K562 (cell line): Measurements from ENCODE around the gene NEIL1. TPM values are rescaled to one million over a fixed set of nuclear protein-coding genes. Genes with fewer than 3 reads are reported as not detected.

ENCODE experiments used
- ATAC-seq: fragments of 200-7000 bp; cut with Tn5 transposase; 3 replicates; pipeline ENCODE4 v1.9.1; 2020; ENCODE audit warnings: moderate library complexity
- BruUV-seq: library from RNA; stranded (reverse); fragments of 400-500 nt; replicated peaks from 2 replicates; lab custom pipeline; 2021; lab: Mats Ljungman, UMichigan
- CTCF ChIA-PET: fragments of 300-600 bp; formaldehyde crosslinking; extraction: SDS; loops from one replicate; lab custom pipeline; 2021; ENCODE audit warnings: low intra/inter-chr PET ratio; lab: Yijun Ruan, JAX
- POLR2A ChIA-PET: fragments of 300-600, 350-650 bp; sonication (Branson Sonifier 250); formaldehyde crosslinking; extraction: SDS; loops from one replicate; lab custom pipeline; 2021; ENCODE audit warnings: antibody characterized with exemption, inconsistent platforms; lab: Yijun Ruan, JAX
- DNase-seq, 4 experiments: peaks; one replicate each; pipeline versions ENCODE4 v3.0.0 to v3.0.0-alpha.2; 2011 to 2018; ENCODE audit warnings: low spot score in 3 of 4, mixed read lengths in 3 of 4; ENCODE audit errors: extremely low read depth in 1 of 4
- FAIRE-seq: peaks from 2 replicates; lab custom pipeline; 2011; peaks lifted over from hg19 to GRCh38; lab: Jason Lieb, UNC
- H2AFZ ChIP-seq: 2 replicates; pipeline ENCODE4 v1.6.0; 2011; ENCODE audit warnings: low read depth, low read length, control low read depth, inconsistent platforms
- H3K27ac ChIP-seq: fragments of 200-600 bp; 3 replicates; pipeline ENCODE4 v1.8.0; 2011; ENCODE audit warnings: low read depth, mild to moderate bottlenecking, control low read depth, inconsistent platforms, low read length, moderate library complexity, mixed read lengths; ENCODE audit errors: extremely low read depth
- H3K27me3 ChIP-seq, 2 experiments: fragments of 300-600 bp in 1 of 2; 2 replicates in 1 of 2; 3 replicates in 1 of 2; pipeline versions ENCODE4 v1.6.0 to v1.8.0; 2011; ENCODE audit warnings: inconsistent platforms in 2 of 2, low read length in 2 of 2, mild to moderate bottlenecking in 1 of 2, mixed read lengths in 1 of 2, moderate library complexity in 1 of 2; ENCODE audit not compliant: control insufficient read depth in 2 of 2, insufficient read depth in 2 of 2
- H3K36me3 ChIP-seq: fragments of 300-600 bp; 3 replicates; pipeline ENCODE4 v1.8.0; 2011; ENCODE audit warnings: mild to moderate bottlenecking, low read length, inconsistent platforms; ENCODE audit not compliant: control insufficient read depth, insufficient read depth
- H3K4me1 ChIP-seq, 2 experiments: fragments of 200-600 bp in 1 of 2; replicated peaks in 1 of 2; 2 replicates in 1 of 2; 3 replicates in 1 of 2; pipeline versions ENCODE4 v1.5.1 to v1.8.0; 2011; ENCODE audit warnings: inconsistent platforms in 2 of 2, low read length in 2 of 2, mild to moderate bottlenecking in 1 of 2, mixed read lengths in 1 of 2, moderate library complexity in 1 of 2; ENCODE audit not compliant: control insufficient read depth in 2 of 2, insufficient read depth in 2 of 2
- H3K4me2 ChIP-seq: 2 replicates; pipeline ENCODE4 v1.6.1; 2011; ENCODE audit warnings: low read length, control low read depth, inconsistent platforms, mixed read lengths; ENCODE audit not compliant: insufficient read depth
- H3K4me3 ChIP-seq: fragments of 200-600 bp; sonication (generic), shearing (Covaris generic); 2 replicates; pipeline ENCODE4 v1.5.1; 2016; ENCODE audit warnings: control low read depth, inconsistent platforms
- H3K79me2 ChIP-seq: fragments of 200-600 bp; 3 replicates; pipeline ENCODE4 v1.8.0; 2011; ENCODE audit warnings: low read length, inconsistent platforms; ENCODE audit not compliant: control insufficient read depth, insufficient read depth
- H3K9ac ChIP-seq, 2 experiments: 2 replicates each; pipeline versions ENCODE4 v1.6.0 to v1.6.1; 2011; ENCODE audit warnings: low read depth in 2 of 2, low read length in 2 of 2, control low read depth in 1 of 2, inconsistent platforms in 1 of 2, mild to moderate bottlenecking in 1 of 2, mixed read lengths in 1 of 2; ENCODE audit not compliant: insufficient read depth in 1 of 2
- H3K9me1 ChIP-seq: one replicate; pipeline ENCODE4 v1.6.0; 2011; ENCODE audit warnings: inconsistent platforms, mild to moderate bottlenecking, low read length, moderate library complexity; ENCODE audit not compliant: control insufficient read depth, insufficient read depth
- H3K9me3 ChIP-seq: replicated peaks from 2 replicates; pipeline ENCODE4 v1.5.1; 2011; ENCODE audit warnings: low read depth, low read length, inconsistent platforms; ENCODE audit not compliant: control insufficient read depth, insufficient read depth
- H4K20me1 ChIP-seq: replicated peaks from 2 replicates; pipeline ENCODE4 v1.6.1; 2011; ENCODE audit warnings: low read length, inconsistent platforms, mixed read lengths; ENCODE audit not compliant: control insufficient read depth, insufficient read depth
- CREB3 ChIP-seq: fragments of 450-650 bp; conservative IDR thresholded peaks from 2 replicates; pipeline ENCODE4 v1.6.1; 2016; ENCODE audit warnings: missing genetic modification characterization, low read depth, mild to moderate bottlenecking, missing compliant biosample characterization, moderate library complexity
- CTCFL ChIP-seq: IDR thresholded peaks from 2 replicates; pipeline ENCODE4 v1.6.1; 2011; ENCODE audit warnings: borderline replicate concordance, low read depth, mild to moderate bottlenecking, moderate library complexity, low read length; ENCODE audit not compliant: insufficient read depth, poor library complexity, severe bottlenecking
- DEAF1 ChIP-seq: fragments of 450-650 bp; formaldehyde crosslinking; IDR thresholded peaks from 2 replicates; pipeline ENCODE4 v1.4.0; 2020; ENCODE audit warnings: mild to moderate bottlenecking, moderate library complexity
- ELF4 ChIP-seq: fragments of 450-650 bp; formaldehyde crosslinking; IDR thresholded peaks from 2 replicates; pipeline ENCODE4 v1.4.0; 2022; ENCODE audit warnings: missing genetic modification characterization
- ETV6 ChIP-seq, 3 experiments: fragments of 150-350 bp in 1 of 3; sonication (generic) in 1 of 3; formaldehyde crosslinking in 1 of 3; IDR thresholded peaks; 2 replicates each; pipeline versions ENCODE4 v1.6.1 to v1.8.0; 2014 to 2022; ENCODE audit warnings: borderline replicate concordance in 2 of 3, low read depth in 2 of 3, antibody characterized with exemption in 1 of 3, low read length in 1 of 3, mild to moderate bottlenecking in 1 of 3, missing genetic modification reagents in 1 of 3
- NR4A1 ChIP-seq, 2 experiments: fragments of 250-450 bp in 1 of 2; fragments of 450-650 bp in 1 of 2; sonication (Bioruptor Pico) in 1 of 2; IDR thresholded peaks; 2 replicates each; pipeline versions ENCODE4 v1.4.0 to v1.6.1; 2016 to 2020; ENCODE audit warnings: mild to moderate bottlenecking in 2 of 2, missing compliant biosample characterization in 1 of 2, missing genetic modification characterization in 1 of 2, moderate library complexity in 1 of 2
- PKNOX1 ChIP-seq: fragments of 450-650 bp; IDR thresholded peaks from 2 replicates; pipeline ENCODE4 v1.6.1; 2016
- RBBP5 ChIP-seq: fragments of 200-600 bp; sonication (generic); IDR thresholded peaks from 2 replicates; pipeline ENCODE4 v1.6.1; 2012; ENCODE audit warnings: borderline replicate concordance, mild to moderate bottlenecking, low read length, control low read depth, inconsistent platforms; ENCODE audit not compliant: insufficient read depth, poor library complexity, severe bottlenecking
- SMARCB1 ChIP-seq: IDR thresholded peaks from 2 replicates; pipeline ENCODE4 v1.6.1; 2011; ENCODE audit warnings: improper control_type of control experiment, low read depth; ENCODE audit not compliant: insufficient read length
- TBL1XR1 ChIP-seq, 2 experiments: IDR thresholded peaks; 2 replicates each; pipeline ENCODE4 v1.6.1; 2012; ENCODE audit warnings: improper control_type of control experiment in 2 of 2, low read length in 2 of 2, mild to moderate bottlenecking in 1 of 2
- TRIM25 ChIP-seq: fragments of 450-650 bp; IDR thresholded peaks from 2 replicates; pipeline ENCODE4 v1.7.0; 2016; ENCODE audit warnings: borderline replicate concordance
- ZNF263 ChIP-seq: sonication (generic); formaldehyde crosslinking; IDR thresholded peaks from 2 replicates; pipeline ENCODE4 v1.8.0; 2022; ENCODE audit warnings: mild to moderate bottlenecking, missing genetic modification reagents, borderline replicate concordance
- WGBS: fragments of 100-300 bp; shearing (Covaris generic); methylation state at CpG from one replicate; pipeline ENCODE4 v1.1.6; 2016; ENCODE audit warnings: low coverage, mixed read lengths; ENCODE audit not compliant: insufficient coverage; ENCODE audit errors: missing lambda C conversion rate; 5-methylcytosine and 5-hydroxymethylcytosine counted together
- in situ Hi-C: fragments of 300-500 bp; cut with MboI; formaldehyde crosslinking; loops from 4 replicates; pipeline ENCODE4 v1.15.0; 2018; ENCODE audit warnings: inconsistent platforms, mixed read lengths
- intact Hi-C: fragments of 100-400 bp; cut with micrococcal nuclease; formaldehyde crosslinking; loops from 2 replicates; pipeline ENCODE4 v1.14.2; 2022
- polyA plus RNA-seq, 8 experiments: library from polyadenylated mRNA; depleted of rRNA in 4 of 8; stranded (reverse) in 5 of 8; unstranded in 3 of 8; fragments of >200 nt; fragmentation: Nextera tagmentation in 2 of 8; fragmentation: Illumina TruSeq in 1 of 8; extraction: Ambion mirVana in 2 of 8; extraction: Trizol in 1 of 8; gene quantifications; 2 replicates each; pipeline versions ENCODE4 v1.2.1 to v1.2.3, GENCODE V29; 2011 to 2014; ENCODE audit warnings: inconsistent platforms in 1 of 8, missing spikeins in 1 of 8
- total RNA-seq, 7 experiments: library from RNA; depleted of rRNA in 6 of 7; stranded (reverse); fragments of >200 nt in 6 of 7; fragmentation: Illumina TruSeq in 2 of 7; extraction: Trizol in 2 of 7; gene quantifications; 2 replicates each; pipeline versions ENCODE4 v1.2.1 to v1.2.3, GENCODE V29; 2011 to 2021; ENCODE audit warnings: low replicate concordance in 1 of 7

NEIL1 gene
- total and polyA plus RNA-seq, 9 of the 15 experiments (the other 6 are each of a cell fraction or from before 2014, with no cell fraction given), result 0.14 to 4.3 (median 2.4) TPM

- POLR2A ChIA-PET, result interaction anchor here (0.6 to 1.3 kb wide), 2 partner anchors 17 to 381 kb away, joined by 3 read pairs; partner anchors contain the start of gene PPCDC
- 100% methylated on average over 2 of the region's 2 CpGs for WGBS
- ATAC-seq, result no peak
- TF ChIP-seq NR4A1 (CRISPR knock-in tag; IDR thresholded peaks at IDR 0.05) (no peak), NR4A1 (tag; IDR thresholded peaks at IDR 0.05) (no peak), ZNF263 (CRISPR knock-in tag) (no peak), TBL1XR1 (IDR thresholded peaks at IDR 0.05; ENCODE audit: low read length in 2 of 2) (no peak), CREB3 (tag) (no peak), RBBP5 (no peak), SMARCB1 (no peak), CTCFL (no peak), ELF4 (no peak), TRIM25 (no peak), DEAF1 (no peak), ETV6 (IDR thresholded peaks at IDR 0.05; ENCODE audit: borderline replicate concordance in 1 of 2, low read depth in 2 of 2, low read length in 1 of 2) (no peak), ETV6 (CRISPR knock-in tag; IDR thresholded peaks at IDR 0.05; ENCODE audit: borderline replicate concordance) (no peak), PKNOX1 (no peak)
Observed at GRCh38 chr15:75403892-75404291, 57.1 kb downstream of the NEIL1 start.

More at GRCh38 chr15:75403892-75404291, 57.1 kb downstream of the NEIL1 start:
- Histone ChIP-seq H3K4me3 (no peak overlapping the region), H3K4me2 (no peak overlapping the region), H4K20me1 (no peaks in the 10 kb centered on the region), H3K4me1 (no peaks in the 10 kb centered on the region), H3K9ac (no peak overlapping the region), H3K79me2 (peaks cover 3% of the 10 kb centered on the region; the same call in 1 of the 3 replicates), H3K27me3 (no peaks in the 10 kb centered on the region), H3K27ac (no peak overlapping the region), H3K9me3 (no peaks in the 10 kb centered on the region), H3K9me1 (no peaks in the 10 kb centered on the region), H2AFZ (no peak overlapping the region), H3K36me3 (peaks cover 83% of the 10 kb centered on the region)
- CTCF ChIA-PET, result no interaction called here
- intact Hi-C loops, result no loop called here
- no TSS peak for BruUV-seq
- DNase-seq, result no peak
- in situ Hi-C loops, result no loop called here
- FAIRE-seq, result no peak
